NCI-H2081 treated with DMSO at 0.1 percent for 48 hours (cell line): ENCODE measurements around the gene ADK.
"Not testable (repeated sequence)": the region's sequence is repeated elsewhere in the genome, so short reads cannot be mapped to it uniquely, and the experiment has no call there.

Experiments used
- DNase-seq: peaks from one replicate; lab custom pipeline; 2025; lab: John Stamatoyannopoulos, UW

The ADK gene

GRCh38 chr10:74300074-74300621 is 149.1 kb downstream of the ADK start:
- not testable (repeated sequence) for DNase-seq

- DNase-seq, result no peak
Measured at GRCh38 chr10:74300666-74301065, 149.6 kb downstream of the ADK start.

GRCh38 chr10:74305730-74306129 is 154.7 kb downstream of the ADK start:
- DNase-seq, result no peak

- no peak for DNase-seq
Measured at GRCh38 chr10:74306227-74306982, 155.4 kb downstream of the ADK start.

- DNase-seq, result no peak
Measured at GRCh38 chr10:74307061-74307651, 156.1 kb downstream of the ADK start.

- DNase-seq, result no peak
Measured at GRCh38 chr10:74310652-74311257, 159.7 kb downstream of the ADK start.

- DNase-seq, result no peak
Measured at GRCh38 chr10:74314166-74314565, 163.1 kb downstream of the ADK start.

- DNase-seq, result no peak
Measured at GRCh38 chr10:74320026-74320425, 169.0 kb downstream of the ADK start.

- no peak for DNase-seq
Measured at GRCh38 chr10:74320717-74321116, 169.7 kb downstream of the ADK start.

GRCh38 chr10:74322141-74322540 is 171.1 kb downstream of the ADK start:
- DNase-seq, result no peak

GRCh38 chr10:74322565-74322964 is 171.5 kb downstream of the ADK start:
- no peak for DNase-seq

GRCh38 chr10:74328388-74328787 is 177.4 kb downstream of the ADK start:
- no peak for DNase-seq

GRCh38 chr10:74329873-74330272 is 178.9 kb downstream of the ADK start:
- DNase-seq, result no peak

GRCh38 chr10:74330646-74331045 is 179.6 kb downstream of the ADK start:
- DNase-seq, result no peak

- DNase-seq, result no peak
Measured at GRCh38 chr10:74332398-74332797, 181.4 kb downstream of the ADK start.

GRCh38 chr10:74333174-74333573 is 182.2 kb downstream of the ADK start:
- no peak for DNase-seq

GRCh38 chr10:74334221-74334620 is 183.2 kb downstream of the ADK start:
- no peak for DNase-seq

- no peak for DNase-seq
Measured at GRCh38 chr10:74335501-74335900, 184.5 kb downstream of the ADK start.

- DNase-seq, result no peak
Measured at GRCh38 chr10:74337330-74338016, 186.5 kb downstream of the ADK start.

GRCh38 chr10:74342991-74343390 is 192.0 kb downstream of the ADK start:
- no peak for DNase-seq

GRCh38 chr10:74343804-74344203 is 192.8 kb downstream of the ADK start:
- DNase-seq, result no peak

GRCh38 chr10:74344306-74344705 is 193.3 kb downstream of the ADK start:
- DNase-seq, result no peak

- DNase-seq, result no peak
Measured at GRCh38 chr10:74347522-74347921, 196.5 kb downstream of the ADK start.
